NCI-H2227 treated with DMSO at 0.1 percent for 48 hours (cell line): ENCODE measurements around the gene AMZ1.

Source experiments
- DNase-seq: peaks from one replicate; lab custom pipeline; 2025; lab: John Stamatoyannopoulos, UW

Gene AMZ1

DNA sequence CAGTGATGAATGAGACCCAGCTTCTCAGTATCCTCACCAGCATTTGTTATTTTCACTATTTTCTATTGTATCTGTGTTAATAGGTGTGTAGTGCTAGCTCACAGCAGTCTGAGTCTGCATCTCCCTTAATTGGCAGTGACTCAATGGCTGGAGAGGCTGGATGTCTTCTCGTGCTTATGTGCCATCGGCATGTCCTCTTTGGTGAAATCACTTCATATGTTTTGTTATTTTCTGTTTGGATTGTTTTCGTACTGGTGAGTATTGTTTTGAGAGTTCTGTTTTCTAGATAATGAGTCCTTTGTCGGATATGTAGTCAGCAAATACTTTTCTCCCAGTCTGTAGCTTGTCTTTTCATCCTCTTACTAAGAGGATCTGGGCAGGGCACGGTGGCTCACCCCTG lies 66.1 kb downstream of the AMZ1 start:
- no peak for DNase-seq

DNA sequence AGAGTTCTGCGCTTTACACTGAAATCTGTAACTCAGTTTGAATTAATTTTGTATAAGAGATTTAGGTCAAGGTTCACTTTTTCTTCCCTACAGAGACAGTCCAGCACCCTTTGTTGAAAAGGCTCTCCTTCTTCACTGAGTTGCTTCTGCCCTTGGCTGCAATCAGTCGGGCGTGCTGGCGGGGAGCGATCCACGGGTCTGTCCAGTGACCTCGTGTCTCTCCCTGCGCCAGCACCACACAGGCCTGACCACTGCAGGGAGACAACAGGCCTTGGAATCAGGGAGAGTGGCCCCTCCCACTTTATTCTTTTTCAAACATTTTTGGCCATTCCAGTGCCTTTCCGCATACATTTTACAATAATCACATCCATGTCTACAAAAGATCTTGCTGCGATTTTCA lies 66.9 kb downstream of the AMZ1 start:
- DNase-seq, result no peak

DNA sequence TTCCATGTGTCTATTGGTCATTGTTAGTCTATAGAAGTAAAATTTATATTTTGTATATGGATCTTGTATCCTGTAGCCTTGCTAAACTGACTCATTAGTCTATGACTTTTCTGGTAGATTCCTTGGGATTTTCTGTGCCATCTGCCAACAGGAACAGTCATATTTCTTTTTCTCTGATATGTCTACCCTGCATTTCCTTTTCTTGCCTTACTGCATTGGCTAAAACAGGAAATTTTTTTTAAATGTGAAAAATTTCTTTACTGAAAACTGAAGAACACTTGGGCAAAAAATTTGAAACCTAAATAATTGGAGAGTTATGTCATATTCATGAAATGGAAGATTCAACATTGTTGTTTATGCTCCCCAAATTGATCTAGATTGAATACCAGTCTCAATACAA lies 67.5 kb downstream of the AMZ1 start:
- no peak for DNase-seq

DNA sequence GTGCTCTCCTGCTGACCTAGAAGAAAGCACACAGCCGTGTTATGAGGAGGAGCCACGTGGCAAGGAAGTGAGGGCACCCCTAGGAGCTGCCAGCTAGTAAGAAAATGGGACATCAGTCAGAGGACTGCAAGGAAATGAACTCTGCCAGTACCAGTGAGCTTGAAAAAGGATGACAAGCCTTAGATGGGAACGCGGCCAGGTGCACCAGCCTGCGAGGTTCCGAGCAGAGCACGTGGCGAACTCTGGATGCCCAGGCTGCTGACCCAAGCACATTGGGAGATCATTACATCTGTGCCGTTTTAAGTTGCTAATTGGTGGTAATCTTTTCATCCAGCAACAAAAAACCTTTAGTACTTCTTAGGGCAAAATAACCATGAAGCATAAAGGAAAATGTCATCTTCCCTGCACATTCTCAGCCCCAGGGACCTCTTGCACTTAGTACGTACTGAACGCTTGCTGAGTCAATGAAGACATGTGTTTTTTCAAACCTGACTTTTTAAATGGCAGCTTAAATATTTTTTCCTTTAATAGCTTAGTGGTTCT lies 69.4 kb downstream of the AMZ1 start:
- no peak for DNase-seq

DNA sequence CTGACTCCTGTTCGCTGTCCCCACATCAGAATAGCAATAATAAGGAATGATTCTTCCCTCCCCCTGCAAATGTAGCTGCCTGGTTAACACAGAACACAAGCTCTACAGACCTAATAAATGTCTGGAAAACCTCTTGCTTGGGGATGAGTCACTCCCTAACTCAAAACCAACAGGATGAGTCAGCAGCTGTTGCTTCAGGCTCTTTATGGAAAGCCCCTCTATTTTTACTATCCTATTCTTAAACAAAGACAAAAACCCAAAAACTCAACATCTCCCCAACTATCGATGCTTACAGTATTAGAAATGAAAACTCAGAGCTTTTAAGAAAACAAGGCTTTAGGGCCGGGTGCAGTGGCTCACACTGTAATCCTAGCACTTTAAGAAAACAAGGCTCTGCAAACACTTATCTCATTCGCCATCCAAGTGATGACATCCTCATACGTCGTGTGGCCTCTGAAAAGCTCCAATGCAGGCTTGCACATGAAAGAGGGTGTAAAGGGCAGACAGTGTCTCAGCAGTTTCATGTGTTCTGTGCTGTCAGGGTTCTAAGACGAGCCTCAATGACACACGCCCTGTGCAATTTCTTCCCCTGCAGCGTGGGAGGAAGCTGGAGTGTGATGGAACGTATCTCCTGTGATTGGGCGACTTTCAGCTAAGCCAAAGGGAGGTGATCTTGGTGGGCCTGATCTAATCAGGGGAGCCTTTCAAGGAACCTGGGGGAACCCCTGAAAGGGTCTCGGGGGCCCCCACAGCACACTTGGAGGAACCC lies 70.1 kb downstream of the AMZ1 start:
- peak; percentile 35 for DNase-seq

DNA sequence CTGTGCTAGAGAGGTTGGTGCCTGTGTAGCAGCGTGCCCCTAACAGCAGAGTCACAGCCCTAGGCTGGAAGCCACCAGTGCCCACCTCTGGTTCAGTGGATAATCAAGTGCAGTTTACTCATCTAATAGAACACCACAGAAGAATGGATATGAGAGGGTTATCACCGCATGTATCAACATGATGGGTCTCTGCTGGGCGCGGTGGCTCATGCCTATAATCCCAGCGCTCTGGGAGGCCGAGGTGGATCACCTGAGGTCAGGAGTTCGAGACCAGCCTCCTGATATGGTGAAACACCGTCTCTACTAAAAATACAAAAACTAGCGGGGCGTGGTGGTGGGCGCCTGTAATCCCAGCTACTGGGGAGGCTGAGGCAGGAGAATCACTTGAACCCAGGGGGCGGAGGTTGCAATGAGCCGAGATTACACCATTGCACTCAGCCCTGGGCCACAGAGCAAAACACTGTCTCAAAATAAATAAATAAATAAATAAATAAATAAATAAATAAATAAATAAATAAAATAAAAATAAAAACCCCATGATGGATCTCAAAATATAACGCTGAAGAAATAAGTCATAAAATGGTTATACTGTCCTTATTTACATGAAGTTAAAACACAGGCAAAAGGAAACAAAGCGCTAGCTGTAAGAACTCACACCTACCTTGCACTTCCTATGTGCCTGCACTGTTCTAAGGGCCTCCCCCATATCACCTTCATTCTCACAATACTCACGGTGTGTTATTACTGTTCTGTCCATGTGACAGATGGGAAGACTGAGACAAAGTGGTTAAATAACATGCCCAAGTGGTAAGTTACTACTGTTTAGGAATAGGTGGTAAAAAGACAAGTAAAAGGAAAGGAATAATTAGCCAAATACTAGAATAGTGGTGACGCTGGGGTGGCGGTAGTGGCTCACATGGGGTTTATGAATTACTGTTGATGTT lies 70.9 kb downstream of the AMZ1 start:
- DNase-seq, result no peak

DNA sequence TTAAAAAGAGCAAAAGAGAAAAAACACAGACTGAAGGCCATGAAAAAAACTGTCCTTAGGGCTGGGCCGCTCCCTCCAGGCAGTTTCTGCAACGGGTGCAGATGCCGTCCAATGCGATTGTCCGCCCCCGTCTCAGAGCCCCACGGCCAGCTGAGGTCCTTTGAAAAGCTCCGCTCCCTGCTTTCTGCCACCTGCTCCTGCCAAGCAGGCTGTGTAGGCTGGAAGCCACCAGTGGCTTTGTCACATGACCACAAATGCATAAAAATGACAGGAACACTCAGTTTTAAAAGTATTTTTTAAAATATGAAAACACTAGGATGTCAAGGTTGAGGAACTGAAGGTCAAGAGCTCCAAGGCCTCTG lies 71.7 kb downstream of the AMZ1 start:
- DNase-seq, result no peak

DNA sequence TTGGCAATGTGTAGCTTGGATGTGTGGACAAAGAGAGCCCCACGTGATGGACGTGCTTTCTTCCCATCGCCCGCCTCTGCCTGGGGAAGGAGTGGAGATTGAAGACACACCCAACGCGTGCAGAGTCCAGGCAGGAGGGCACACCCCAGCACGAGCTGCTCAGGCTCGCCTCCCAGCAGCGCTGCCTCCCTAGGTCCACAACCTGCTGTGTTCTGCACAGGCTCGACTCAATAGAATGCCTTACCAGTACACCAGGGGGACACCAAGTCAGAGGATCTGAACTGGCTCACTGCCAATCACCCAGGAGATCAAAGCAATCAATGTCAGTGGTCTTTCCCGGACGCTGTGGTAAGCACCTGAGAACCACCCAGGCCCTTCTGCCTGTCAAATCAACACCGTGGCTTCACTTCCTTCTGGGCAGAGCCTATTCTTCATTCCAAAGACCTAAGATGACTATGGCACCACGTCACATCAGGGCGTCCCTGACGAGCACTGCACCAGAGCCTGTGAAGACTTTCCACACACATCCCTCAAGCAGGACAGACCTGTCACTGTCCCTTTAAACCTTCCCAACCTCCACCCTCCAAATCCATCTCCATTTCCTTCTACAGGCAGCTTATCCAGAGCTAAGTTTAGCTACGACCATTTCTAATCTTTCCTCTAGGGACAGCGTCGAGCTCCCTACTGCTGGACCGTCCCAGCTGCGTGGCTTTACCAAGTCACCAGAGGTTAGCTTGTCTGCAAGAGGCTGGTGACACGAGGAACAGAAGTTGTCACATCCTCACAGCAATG lies 72.3 kb downstream of the AMZ1 start:
- DNase-seq, result no peak

DNA sequence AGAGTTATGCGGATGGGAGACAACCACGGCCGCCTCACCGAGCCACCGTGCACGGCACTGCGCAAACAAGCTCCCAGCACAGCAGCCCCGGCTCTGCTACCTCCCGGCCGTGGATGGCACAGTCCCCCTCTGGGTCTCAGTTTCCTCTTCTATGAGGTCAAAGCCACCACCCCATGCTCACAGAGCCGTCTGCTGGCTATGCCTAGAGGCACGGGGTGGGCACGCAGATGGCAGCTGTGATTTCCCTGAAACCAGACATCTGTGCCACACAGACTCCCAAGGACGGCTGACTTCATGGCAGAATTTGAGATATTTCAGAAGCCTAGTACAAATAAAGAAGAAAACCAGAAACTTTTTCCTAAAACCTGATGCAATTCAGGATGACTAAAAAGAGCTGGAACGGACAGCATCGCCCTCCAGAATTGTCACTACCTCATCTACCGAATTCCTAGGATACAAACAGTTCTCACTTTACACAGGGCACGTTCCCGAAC lies 73.2 kb downstream of the AMZ1 start:
- DNase-seq, result no peak

DNA sequence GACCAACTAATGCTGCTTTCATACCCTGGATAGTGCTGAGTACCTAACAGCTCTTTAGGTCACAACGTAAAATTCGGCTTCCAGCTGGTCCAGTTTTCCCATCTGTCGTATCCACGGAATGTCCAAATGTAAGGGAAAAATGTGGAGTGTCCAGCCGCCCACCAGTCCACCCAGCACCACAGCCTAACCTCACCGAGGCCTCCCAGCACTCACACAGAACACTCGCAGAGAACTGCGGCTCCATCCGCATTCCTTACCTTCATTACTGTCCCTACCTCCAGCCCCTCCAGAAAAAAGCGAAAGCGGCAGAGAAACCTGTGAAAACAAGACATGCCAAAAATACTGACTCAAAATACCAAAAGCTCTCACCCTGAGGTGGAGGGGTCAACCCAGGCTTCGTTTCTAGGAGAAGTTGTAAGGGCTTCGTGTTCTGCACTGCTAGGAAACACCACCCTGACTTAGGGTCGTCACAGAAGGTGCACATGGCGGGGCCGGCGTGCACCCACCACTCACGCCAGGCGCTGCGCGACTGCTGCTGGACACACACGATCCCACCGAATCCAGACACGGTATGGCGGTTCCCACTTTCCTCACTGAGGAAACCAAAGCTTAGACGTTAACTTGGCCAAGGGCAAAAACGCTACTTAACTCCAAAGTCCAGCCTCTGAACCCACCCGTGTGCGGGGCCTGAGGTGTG lies 73.9 kb downstream of the AMZ1 start:
- DNase-seq, result no peak

DNA sequence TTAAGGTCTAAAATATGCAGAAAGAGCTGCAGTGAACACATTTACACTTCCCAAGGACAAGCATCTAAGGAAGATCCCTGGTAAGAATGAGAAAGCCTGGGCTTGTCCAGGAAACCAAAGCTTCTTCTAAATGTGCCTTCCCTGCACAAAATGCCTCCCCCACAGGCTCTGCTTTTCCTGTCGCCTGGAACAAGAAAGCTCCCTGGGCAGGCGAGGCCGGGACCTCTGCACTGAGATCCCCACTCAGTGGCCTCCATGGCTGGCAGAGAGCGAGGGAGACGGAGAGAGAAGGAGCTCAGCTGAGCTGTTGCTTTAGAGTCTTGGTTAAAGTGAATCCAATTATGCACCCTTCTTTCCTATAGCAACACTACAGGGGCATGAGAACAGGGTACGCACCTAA lies 75.6 kb downstream of the AMZ1 start:
- DNase-seq, result no peak

DNA sequence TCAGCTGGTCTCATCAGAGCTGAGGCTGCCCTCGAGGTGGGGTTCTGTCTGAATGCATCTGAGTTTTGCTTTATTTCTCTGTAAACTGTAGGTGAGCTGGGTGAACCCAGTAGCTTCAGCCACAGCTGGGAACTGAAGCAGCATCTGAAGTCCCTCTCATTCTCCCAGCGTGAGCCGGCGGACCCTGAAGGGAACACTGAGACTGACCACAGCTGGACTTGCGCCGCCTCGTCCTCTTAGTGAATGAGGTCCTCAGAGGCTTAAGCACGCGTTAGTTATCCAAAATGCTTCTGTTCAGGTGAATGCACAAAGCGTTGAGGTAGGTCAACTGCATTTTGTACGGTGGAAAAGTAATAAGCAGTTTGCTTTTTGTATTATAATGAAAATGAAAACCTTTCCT lies 76.6 kb downstream of the AMZ1 start:
- DNase-seq, result no peak
